Mucosa of descending colon (tissue), 3 donors: ENCODE data around the gene CRYM. TPM values are rescaled to one million over a fixed set of nuclear protein-coding genes. Genes with fewer than 3 reads are reported as not detected.
A peak's percentile ranks its signal among the peaks of the same experiment; 100 is the strongest.
"Not testable (repeated sequence)": the region's sequence is repeated elsewhere in the genome, so short reads cannot be mapped to it uniquely, and the experiment has no call there.

Experiments
- ATAC-seq: fragments of 200-7000 bp; cut with Tn5 transposase; one replicate; pipeline ENCODE4 v1.9.1; 2020; ENCODE audit warnings: mild to moderate bottlenecking, moderate library complexity
- DNase-seq, 3 donors: peaks; one replicate each; pipeline ENCODE4 v3.0.0-alpha.2; 2020
- H3K36me3 ChIP-seq: fragments of 200-600 bp; one replicate; pipeline ENCODE4 v1.8.0; 2021; ENCODE audit warnings: low read depth, mild to moderate bottlenecking
- H3K4me1 ChIP-seq: fragments of 200-600 bp; one replicate; pipeline ENCODE4 v1.8.0; 2021; ENCODE audit warnings: low read depth, mild to moderate bottlenecking
- H3K4me3 ChIP-seq: fragments of 200-600 bp; one replicate; pipeline ENCODE4 v1.8.0; 2021; ENCODE audit warnings: mild to moderate bottlenecking
- H3K9me3 ChIP-seq: fragments of 200-600 bp; one replicate; pipeline ENCODE4 v1.8.0; 2021; ENCODE audit warnings: mild to moderate bottlenecking
- intact Hi-C, 2 donors: fragments of 100-400 bp; cut with DNase I in 1 of 2; cut with micrococcal nuclease in 1 of 2; formaldehyde crosslinking; loops; one replicate each; pipeline versions ENCODE4 v1.11.0 to v1.11.1; 2022; cut with DNase I, micrococcal nuclease
- long read RNA-seq, 2 donors: library from polyadenylated mRNA; unstranded; transcript quantifications; one replicate each; pipeline ENCODE4 v2.0.0, GENCODE V29; 2019 to 2021
- total RNA-seq, 3 donors: library from RNA; stranded (reverse); fragmentation: NEBNext Ultra II Directional in 2 of 3; extraction: Animal tissue kit (Norgen Biotek cat#: 25700) in 2 of 3; gene quantifications; one replicate each; pipeline versions ENCODE4 v1.2.1 to v1.2.4, GENCODE V29; 2021 to 2023
- TF ChIP-seq, protein P1 (sequence below): fragments of 200-600 bp; IDR thresholded peaks from one replicate; pipeline ENCODE4 v1.8.0; 2022; ENCODE audit warnings: antibody characterized with exemption, mild to moderate bottlenecking
- donor health status: DM: no; HTN: no; CAD: no; lungs with moderate emphysema.
- donor health status: DM: no; HTN: no; CAD: no.
- donor health status: DM: no; HTN: yes; CAD: no.

The CRYM gene
- total RNA-seq: 10 to 100 TPM in 1 of 3 donors, 1 to 10 TPM in 2; 5.6 to 14.1 (median 9.5) TPM
- long read RNA-seq, donor 1, partial matches to known transcripts: 3 of 3 reads
- long read RNA-seq, donor 1, other reads (novel, unspliced or antisense): 0 of 3 reads
- long read RNA-seq, donor 2, partial matches to known transcripts: 13 of 15 reads
- long read RNA-seq, donor 2, other reads (novel, unspliced or antisense): 2 of 15 reads

- TF ChIP-seq, protein P1, sequence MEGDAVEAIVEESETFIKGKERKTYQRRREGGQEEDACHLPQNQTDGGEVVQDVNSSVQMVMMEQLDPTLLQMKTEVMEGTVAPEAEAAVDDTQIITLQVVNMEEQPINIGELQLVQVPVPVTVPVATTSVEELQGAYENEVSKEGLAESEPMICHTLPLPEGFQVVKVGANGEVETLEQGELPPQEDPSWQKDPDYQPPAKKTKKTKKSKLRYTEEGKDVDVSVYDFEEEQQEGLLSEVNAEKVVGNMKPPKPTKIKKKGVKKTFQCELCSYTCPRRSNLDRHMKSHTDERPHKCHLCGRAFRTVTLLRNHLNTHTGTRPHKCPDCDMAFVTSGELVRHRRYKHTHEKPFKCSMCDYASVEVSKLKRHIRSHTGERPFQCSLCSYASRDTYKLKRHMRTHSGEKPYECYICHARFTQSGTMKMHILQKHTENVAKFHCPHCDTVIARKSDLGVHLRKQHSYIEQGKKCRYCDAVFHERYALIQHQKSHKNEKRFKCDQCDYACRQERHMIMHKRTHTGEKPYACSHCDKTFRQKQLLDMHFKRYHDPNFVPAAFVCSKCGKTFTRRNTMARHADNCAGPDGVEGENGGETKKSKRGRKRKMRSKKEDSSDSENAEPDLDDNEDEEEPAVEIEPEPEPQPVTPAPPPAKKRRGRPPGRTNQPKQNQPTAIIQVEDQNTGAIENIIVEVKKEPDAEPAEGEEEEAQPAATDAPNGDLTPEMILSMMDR: peak; percentile 79
- intact Hi-C loops: no loop called here
- Histone ChIP-seq H3K4me3 (no peak within 1 kb of the TSS), H3K9me3 (no peaks in the 10 kb centered on the region), H3K4me1 (peaks cover 6% of the 10 kb centered on the region), H3K36me3 (no peaks in the 10 kb centered on the region)
- ATAC-seq (peak; percentile 99), DNase-seq (peak; percentile 83 to 87 (median 87))
Measured at GRCh38 chr16:21277927-21278706, at the start of gene CRYM. Gene CRYM, minus strand, starts transcription at chr16:21278290. Its CDS starts 39 bp downstream, at chr16:21278251.

- intact Hi-C loops: no loop called here
- Histone ChIP-seq H3K4me3 (no peak overlapping the region), H3K36me3 (no peaks in the 10 kb centered on the region), H3K4me1 (no peaks in the 10 kb centered on the region), H3K9me3 (no peaks in the 10 kb centered on the region)
- TF ChIP-seq, protein P1: no peak
- no peak for ATAC-seq
- no peak for DNase-seq
Measured at GRCh38 chr16:21327046-21327445, 49.0 kb upstream of the CRYM start.

GRCh38 chr16:21326459-21326858 is 48.4 kb upstream of the CRYM start:
- TF ChIP-seq, protein P1: no peak
- ATAC-seq: no peak
- H3K36me3 ChIP-seq: no peaks in the 10 kb centered on the region
- DNase-seq: no peak
- H3K9me3 ChIP-seq: no peaks in the 10 kb centered on the region
- intact Hi-C loops: no loop called here
- H3K4me3 ChIP-seq: no peak overlapping the region
- no peaks in the 10 kb centered on the region for H3K4me1 ChIP-seq

DNA sequence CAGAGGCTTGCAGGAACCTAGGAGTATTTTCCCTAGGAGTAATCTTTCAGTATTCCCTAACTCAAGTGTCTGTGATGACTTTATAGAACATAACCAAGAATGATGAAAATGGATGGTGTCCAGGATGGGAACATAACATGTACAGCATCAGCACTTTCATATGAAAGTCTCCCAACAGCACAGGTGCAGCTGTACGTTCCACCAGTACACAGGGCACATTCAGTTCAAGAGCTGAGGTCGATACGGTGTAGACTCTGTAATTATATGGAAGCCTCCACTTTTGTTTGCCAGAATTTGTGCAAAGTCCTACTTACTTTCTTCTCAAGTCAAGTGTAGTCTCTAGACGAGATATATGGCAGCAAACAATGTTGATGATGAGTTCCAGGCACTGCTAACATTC is 46.2 kb upstream of the CRYM start:
- intact Hi-C loops: no loop called here
- no peak for DNase-seq
- H3K4me3 ChIP-seq: no peak overlapping the region
- TF ChIP-seq, protein P1: no peak
- ATAC-seq: no peak
- no peaks in the 10 kb centered on the region for H3K9me3 ChIP-seq
- no peaks in the 10 kb centered on the region for H3K4me1 ChIP-seq
- H3K36me3 ChIP-seq: no peaks in the 10 kb centered on the region

GRCh38 chr16:21322251-21322650 is 44.2 kb upstream of the CRYM start:
- H3K4me3 ChIP-seq, ATAC-seq, H3K9me3 ChIP-seq, H3K36me3 ChIP-seq, H3K4me1 ChIP-seq, DNase-seq, intact Hi-C loops: not testable (repeated sequence)

- no peaks in the 10 kb centered on the region for H3K36me3 ChIP-seq
- TF ChIP-seq, protein P1: no peak
- DNase-seq (no peak), ATAC-seq (no peak)
- intact Hi-C loops: no loop called here
- no peaks in the 10 kb centered on the region for H3K4me1 ChIP-seq
- H3K4me3 ChIP-seq: no peak overlapping the region
- no peaks in the 10 kb centered on the region for H3K9me3 ChIP-seq
Measured at GRCh38 chr16:21321736-21322135, 43.6 kb upstream of the CRYM start.
